GM10266 (cell line): Measurements from ENCODE around the gene MPPED2.

Experiments
- DNase-seq: peaks from one replicate; pipeline ENCODE4 v3.0.0; 2012; ENCODE audit errors: extremely low spot score
- CTCF ChIP-seq: IDR thresholded peaks from 2 replicates; pipeline ENCODE4 v1.5.1; 2012; ENCODE audit warnings: mild to moderate bottlenecking, low read depth; ENCODE audit not compliant: control insufficient read depth, insufficient read depth; ENCODE audit errors: missing control alignments

MPPED2 gene

GRCh38 chr11:30586251-30587144, at the start of gene MPPED2:
Gene MPPED2, minus strand, starts transcription at chr11:30586353. Its CDS starts 5,980 bp downstream, at chr11:30580373.
- no peak for TF ChIP-seq CTCF
- peak; percentile 79 for DNase-seq

GRCh38 chr11:30635401-30635989, 49.3 kb upstream of the MPPED2 start:
- no peak for DNase-seq
- no peak for TF ChIP-seq CTCF

GRCh38 chr11:30631148-30631547, 45.0 kb upstream of the MPPED2 start:
- TF ChIP-seq CTCF = no peak
- DNase-seq = no peak

GRCh38 chr11:30619767-30620166, 33.6 kb upstream of the MPPED2 start:
- no peak for TF ChIP-seq CTCF
- no peak for DNase-seq

- no peak for TF ChIP-seq CTCF
- DNase-seq = no peak
Observed at GRCh38 chr11:30617762-30618161, 31.6 kb upstream of the MPPED2 start.

GRCh38 chr11:30610628-30611027, 24.5 kb upstream of the MPPED2 start:
- no peak for DNase-seq
- no peak for TF ChIP-seq CTCF

GRCh38 chr11:30608534-30608933, 22.4 kb upstream of the MPPED2 start:
- no peak for TF ChIP-seq CTCF
- DNase-seq = no peak
